Psoas muscle (tissue), 8 donors: Measurements from ENCODE around the gene DENND4C. TPM values are rescaled to one million over a fixed set of nuclear protein-coding genes. Genes with fewer than 3 reads are reported as not detected.

Experiments used
- ATAC-seq, 4 donors: fragments of 200-7000 bp; cut with Tn5 transposase; one replicate each; pipeline ENCODE4 v1.9.1; 2020; ENCODE audit warnings: moderate library complexity in 3 of 4, mild to moderate bottlenecking in 2 of 4
- DNase-seq, 2 donors: peaks; one replicate each; pipeline ENCODE4 v3.0.0-alpha.2; 2020
- H3K27ac ChIP-seq: fragments of 200-600 bp; one replicate; pipeline ENCODE4 v1.8.0; 2022
- H3K27me3 ChIP-seq, 3 donors: fragments of 200-600 bp in 1 of 3; one replicate each; pipeline versions ENCODE4 v1.6.1 to v1.8.0; 2013 to 2022; ENCODE audit warnings: low read length in 2 of 3, mild to moderate bottlenecking in 2 of 3, moderate library complexity in 1 of 3; ENCODE audit not compliant: insufficient read depth in 3 of 3
- H3K36me3 ChIP-seq, 2 donors: fragments of 200-600 bp in 1 of 2; one replicate each; pipeline versions ENCODE4 v1.6.1 to v1.8.0; 2013 to 2022; ENCODE audit warnings: low read depth in 1 of 2, mild to moderate bottlenecking in 1 of 2, moderate library complexity in 1 of 2; ENCODE audit not compliant: insufficient read depth in 1 of 2
- H3K4me1 ChIP-seq: fragments of 200-600 bp; one replicate; pipeline ENCODE4 v1.8.0; 2022
- H3K4me3 ChIP-seq: fragments of 200-600 bp; one replicate; pipeline ENCODE4 v1.8.0; 2022; ENCODE audit warnings: mild to moderate bottlenecking
- H3K9me3 ChIP-seq: fragments of 200-600 bp; one replicate; pipeline ENCODE4 v1.8.0; 2022
- CTCF ChIP-seq: fragments of 200-600 bp; IDR thresholded peaks from one replicate; pipeline ENCODE4 v1.8.0; 2022; ENCODE audit warnings: antibody characterized with exemption
- WGBS, 3 donors: extraction: QIAGEN DNeasy Blood & Tissue Kit; methylation state at CpG; one replicate each; pipeline versions ENCODE4 v1.1.6 to v1.1.7; 2013; 5-methylcytosine and 5-hydroxymethylcytosine counted together
- intact Hi-C, 2 donors: fragments of 100-400 bp; cut with DNase I; formaldehyde crosslinking; loops; one replicate each; pipeline versions ENCODE4 v1.11.0 to v1.14.2; 2022
- polyA plus RNA-seq, 3 donors: library from polyadenylated mRNA; stranded (reverse); fragments of 200-250 nt; gene quantifications; one replicate each; pipeline ENCODE4 v1.2.3, GENCODE V29; 2013
- total RNA-seq, 4 donors: library from RNA; stranded (reverse); fragmentation: NEBNext Ultra II Directional in 2 of 4; extraction: Animal tissue kit (Norgen Biotek cat#: 25700) in 2 of 4; gene quantifications; one replicate each; pipeline versions ENCODE4 v1.2.1 to v1.2.4, GENCODE V29; 2021 to 2023
- donor health status: healthy with polysubstance abuse.
- donor health status: DM: no; HTN: no; CAD: no; lungs with moderate emphysema.
- donor health status: Bipolar disorder and iron deficiency.
- donor health status: healthy.
- donor health status: DM: yes; HTN: yes; CAD: no.
- donor health status: DM: no; HTN: no; CAD: no.
- donor health status: DM: no; HTN: no; CAD: no.
- donor health status: DM: yes; HTN: yes; CAD: no.

Gene DENND4C
- total and polyA plus RNA-seq, 7 donors = 5.6 to 16.4 (median 12.2) TPM

- DNase-seq (no peak), ATAC-seq (no peak)
- intact Hi-C loops = no loop called here
- WGBS, 3 donors = 87 to 95% (median 92%) methylated on average over 2 of the region's 2 CpGs
- Histone ChIP-seq H3K9me3 (no peaks in the 10 kb centered on the region), H3K36me3 (peaks cover 2 to 99% of the 10 kb centered on the region in 2 donors), H3K27me3 (no peaks in the 10 kb centered on the region), H3K4me3 (no peak overlapping the region), H3K27ac (no peak overlapping the region), H3K4me1 (no peaks in the 10 kb centered on the region)
- no peak for TF ChIP-seq CTCF
These were observed 138.6 kb downstream of the DENND4C start for GRCh38 chr9:19369107-19369506.

- TF ChIP-seq CTCF = no peak
- intact Hi-C loops = loop anchor here in 1 of 2 donors (10.0 kb wide), 1 partner anchor 137 kb away; the partner anchor contains the start of gene DENND4C
- no peak overlapping the region for H3K4me3 ChIP-seq
- H3K4me1 ChIP-seq = peaks cover under 1% of the 10 kb centered on the region
- no peak overlapping the region for H3K27ac ChIP-seq
- H3K9me3 ChIP-seq = no peaks in the 10 kb centered on the region
- ATAC-seq (no peak), DNase-seq (no peak)
- H3K27me3 ChIP-seq = no peaks in the 10 kb centered on the region
- H3K36me3 ChIP-seq = peaks cover 10 to 99% of the 10 kb centered on the region in 2 donors
- 69 to 75% (median 70%) methylated on average over 5 of the region's 5 CpGs for WGBS, 3 donors
These were observed 141.4 kb downstream of the DENND4C start for GRCh38 chr9:19371942-19372341.

GRCh38 chr9:19372567-19372966 is 142.1 kb downstream of the DENND4C start:
- ATAC-seq (peak in 2 of 4 donors; percentile 14 to 23), DNase-seq (no peak)
- no peaks in the 10 kb centered on the region for H3K27me3 ChIP-seq
- H3K9me3 ChIP-seq = no peaks in the 10 kb centered on the region
- H3K27ac ChIP-seq = no peak overlapping the region
- 90 to 92% (median 90%) methylated on average over 8 of the region's 8 CpGs for WGBS, 3 donors
- H3K36me3 ChIP-seq = peaks cover 10 to 99% of the 10 kb centered on the region in 2 donors
- TF ChIP-seq CTCF = no peak
- H3K4me1 ChIP-seq = peaks cover 7% of the 10 kb centered on the region
- intact Hi-C loops = loop anchor here in 1 of 2 donors (10.0 kb wide), 1 partner anchor 138 kb away; the partner anchor contains the start of gene DENND4C
- H3K4me3 ChIP-seq = no peak overlapping the region

GRCh38 chr9:19373527-19373926 is 143.0 kb downstream of the DENND4C start:
- Histone ChIP-seq H3K4me3 (no peak overlapping the region), H3K4me1 (peaks cover 14% of the 10 kb centered on the region), H3K27me3 (no peaks in the 10 kb centered on the region), H3K27ac (no peak overlapping the region), H3K36me3 (peaks cover 14 to 99% of the 10 kb centered on the region in 2 donors), H3K9me3 (no peaks in the 10 kb centered on the region)
- TF ChIP-seq CTCF = no peak
- DNase-seq (no peak), ATAC-seq (no peak)
- intact Hi-C loops = loop anchor here in 1 of 2 donors (10.0 kb wide), 1 partner anchor 139 kb away; the partner anchor contains the start of gene DENND4C

GRCh38 chr9:19375538-19375937 is 145.0 kb downstream of the DENND4C start:
- Histone ChIP-seq H3K4me1 (peaks cover 14% of the 10 kb centered on the region), H3K27me3 (no peaks in the 10 kb centered on the region), H3K36me3 (peaks cover 17 to 89% of the 10 kb centered on the region in 2 donors), H3K27ac (no peak overlapping the region), H3K9me3 (no peaks in the 10 kb centered on the region), H3K4me3 (no peak overlapping the region)
- DNase-seq (no peak), ATAC-seq (no peak)
- no peak for TF ChIP-seq CTCF
- intact Hi-C loops = loop anchor here (5.0 to 10.0 kb wide), 2 partner anchors 82 to 141 kb away; partner anchors contain the start of gene DENND4C (in 1 of the 2)
